ENCODE data around the gene PCDH19.

DNA sequence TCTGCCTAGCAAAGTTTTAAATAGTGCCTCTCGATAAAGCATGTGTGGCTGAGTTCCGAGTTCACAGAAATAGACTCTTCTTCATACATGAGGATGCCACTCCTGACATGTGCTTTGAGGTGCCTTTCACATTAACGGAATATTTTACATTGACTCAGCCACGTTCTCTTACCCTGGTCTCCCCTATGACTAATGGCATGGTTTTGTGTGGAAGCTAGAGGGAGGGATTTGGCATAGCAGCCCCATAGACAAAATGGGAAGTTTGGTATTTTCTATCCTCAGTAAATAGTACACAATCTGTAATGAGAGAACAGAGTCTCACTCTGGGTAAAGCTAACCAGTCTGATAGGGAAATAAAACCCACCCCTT, 68.9 kb downstream of the PCDH19 start:
- TF ChIP-seq, protein P1, sequence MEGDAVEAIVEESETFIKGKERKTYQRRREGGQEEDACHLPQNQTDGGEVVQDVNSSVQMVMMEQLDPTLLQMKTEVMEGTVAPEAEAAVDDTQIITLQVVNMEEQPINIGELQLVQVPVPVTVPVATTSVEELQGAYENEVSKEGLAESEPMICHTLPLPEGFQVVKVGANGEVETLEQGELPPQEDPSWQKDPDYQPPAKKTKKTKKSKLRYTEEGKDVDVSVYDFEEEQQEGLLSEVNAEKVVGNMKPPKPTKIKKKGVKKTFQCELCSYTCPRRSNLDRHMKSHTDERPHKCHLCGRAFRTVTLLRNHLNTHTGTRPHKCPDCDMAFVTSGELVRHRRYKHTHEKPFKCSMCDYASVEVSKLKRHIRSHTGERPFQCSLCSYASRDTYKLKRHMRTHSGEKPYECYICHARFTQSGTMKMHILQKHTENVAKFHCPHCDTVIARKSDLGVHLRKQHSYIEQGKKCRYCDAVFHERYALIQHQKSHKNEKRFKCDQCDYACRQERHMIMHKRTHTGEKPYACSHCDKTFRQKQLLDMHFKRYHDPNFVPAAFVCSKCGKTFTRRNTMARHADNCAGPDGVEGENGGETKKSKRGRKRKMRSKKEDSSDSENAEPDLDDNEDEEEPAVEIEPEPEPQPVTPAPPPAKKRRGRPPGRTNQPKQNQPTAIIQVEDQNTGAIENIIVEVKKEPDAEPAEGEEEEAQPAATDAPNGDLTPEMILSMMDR (IDR thresholded peaks at IDR 0.05): no peak
- no peak for TF ChIP-seq EP300 (IDR thresholded peaks at IDR 0.05; ENCODE audit: borderline replicate concordance in 1 of 2, low read depth in 1 of 2, low read length in 1 of 2)
- TF ChIP-seq SIN3A (IDR thresholded peaks at IDR 0.05; ENCODE audit: borderline replicate concordance, low read depth, low read length): no peak
- no peak for TF ChIP-seq SMC3 (IDR thresholded peaks at IDR 0.05; ENCODE audit: low read depth, low read length)
- TF ChIP-seq MXI1 (IDR thresholded peaks at IDR 0.05; ENCODE audit: low read depth, low read length): no peak
- no peak for TF ChIP-seq TAF1 (IDR thresholded peaks at IDR 0.05; ENCODE audit: borderline replicate concordance, low read depth, low read length)
- TF ChIP-seq POLR2AphosphoS5 (IDR thresholded peaks at IDR 0.05; ENCODE audit: low read depth, low read length): no peak
- TF ChIP-seq FOSL2 (IDR thresholded peaks at IDR 0.05; ENCODE audit: borderline replicate concordance, low read depth): no peak
- TF ChIP-seq, protein P2, sequence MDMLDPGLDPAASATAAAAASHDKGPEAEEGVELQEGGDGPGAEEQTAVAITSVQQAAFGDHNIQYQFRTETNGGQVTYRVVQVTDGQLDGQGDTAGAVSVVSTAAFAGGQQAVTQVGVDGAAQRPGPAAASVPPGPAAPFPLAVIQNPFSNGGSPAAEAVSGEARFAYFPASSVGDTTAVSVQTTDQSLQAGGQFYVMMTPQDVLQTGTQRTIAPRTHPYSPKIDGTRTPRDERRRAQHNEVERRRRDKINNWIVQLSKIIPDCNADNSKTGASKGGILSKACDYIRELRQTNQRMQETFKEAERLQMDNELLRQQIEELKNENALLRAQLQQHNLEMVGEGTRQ (IDR thresholded peaks at IDR 0.05; ENCODE audit: borderline replicate concordance, low read depth, low read length): no peak
- TF ChIP-seq, protein P3, sequence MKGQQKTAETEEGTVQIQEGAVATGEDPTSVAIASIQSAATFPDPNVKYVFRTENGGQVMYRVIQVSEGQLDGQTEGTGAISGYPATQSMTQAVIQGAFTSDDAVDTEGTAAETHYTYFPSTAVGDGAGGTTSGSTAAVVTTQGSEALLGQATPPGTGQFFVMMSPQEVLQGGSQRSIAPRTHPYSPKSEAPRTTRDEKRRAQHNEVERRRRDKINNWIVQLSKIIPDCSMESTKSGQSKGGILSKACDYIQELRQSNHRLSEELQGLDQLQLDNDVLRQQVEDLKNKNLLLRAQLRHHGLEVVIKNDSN (IDR thresholded peaks at IDR 0.05; ENCODE audit: borderline replicate concordance, low read depth): no peak
- TF ChIP-seq FOXM1 (IDR thresholded peaks at IDR 0.05; ENCODE audit: low read depth): no peak
- TF ChIP-seq GABPA (IDR thresholded peaks at IDR 0.05; ENCODE audit: low read depth): no peak
- TF ChIP-seq, protein P4, sequence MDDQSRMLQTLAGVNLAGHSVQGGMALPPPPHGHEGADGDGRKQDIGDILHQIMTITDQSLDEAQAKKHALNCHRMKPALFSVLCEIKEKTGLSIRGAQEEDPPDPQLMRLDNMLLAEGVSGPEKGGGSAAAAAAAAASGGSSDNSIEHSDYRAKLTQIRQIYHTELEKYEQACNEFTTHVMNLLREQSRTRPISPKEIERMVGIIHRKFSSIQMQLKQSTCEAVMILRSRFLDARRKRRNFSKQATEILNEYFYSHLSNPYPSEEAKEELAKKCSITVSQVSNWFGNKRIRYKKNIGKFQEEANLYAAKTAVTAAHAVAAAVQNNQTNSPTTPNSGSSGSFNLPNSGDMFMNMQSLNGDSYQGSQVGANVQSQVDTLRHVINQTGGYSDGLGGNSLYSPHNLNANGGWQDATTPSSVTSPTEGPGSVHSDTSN (IDR thresholded peaks at IDR 0.05): no peak
